GM18858 (cell line): ENCODE data around the gene P3H4.

ENCODE experiments used
- ATAC-seq: cut with Tn5 transposase; IDR thresholded peaks from one replicate; pipeline ENCODE4 v1.9.1; 2021; ENCODE audit not compliant: unreplicated experiment

Gene P3H4

GRCh38 chr17:41822216-41823140 lies 10.7 kb upstream of the P3H4 start:
- no peak for ATAC-seq

- ATAC-seq, result no peak
Observed at GRCh38 chr17:41821776-41822175, 10.0 kb upstream of the P3H4 start.

- no peak for ATAC-seq
Observed at GRCh38 chr17:41818024-41818423, 6.3 kb upstream of the P3H4 start.

- no peak for ATAC-seq
Observed at GRCh38 chr17:41816637-41817320, 5.0 kb upstream of the P3H4 start.

GRCh38 chr17:41814195-41814594 lies 2.4 kb upstream of the P3H4 start:
- ATAC-seq, result no peak

- ATAC-seq, result no peak
Observed at GRCh38 chr17:41813699-41814124, 2.0 kb upstream of the P3H4 start.

GRCh38 chr17:41813152-41813680 lies 1.5 kb upstream of the P3H4 start:
- ATAC-seq, result no peak

- no peak for ATAC-seq
Observed at GRCh38 chr17:41812381-41813151, 817 bp upstream of the P3H4 start, which contains the start of gene FKBP10. Gene FKBP10 (plus strand): TSS chr17:41813004. CDS start chr17:41813035, 31 bp downstream.

GRCh38 chr17:41810659-41811548 lies 845 bp downstream of the P3H4 start:
- ATAC-seq, result no peak

- no peak for ATAC-seq
Observed at GRCh38 chr17:41806685-41807445, 4.9 kb downstream of the P3H4 start.

GRCh38 chr17:41803049-41804020 lies 8.4 kb downstream of the P3H4 start:
- no peak for ATAC-seq

- no peak for ATAC-seq
Observed at GRCh38 chr17:41801374-41802271, 10.1 kb downstream of the P3H4 start.

GRCh38 chr17:41800601-41801373 lies 11.0 kb downstream of the P3H4 start:
- ATAC-seq, result no peak

GRCh38 chr17:41799366-41799765 lies 12.4 kb downstream of the P3H4 start:
- no peak for ATAC-seq

- ATAC-seq, result no peak
Observed at GRCh38 chr17:41797377-41797776, 14.4 kb downstream of the P3H4 start.

GRCh38 chr17:41796121-41796895 lies 15.4 kb downstream of the P3H4 start:
- no peak for ATAC-seq
